MCF 10A (cell line): ENCODE measurements around the gene TRIB2. TPM values are rescaled to one million over a fixed set of nuclear protein-coding genes. Genes with fewer than 3 reads are reported as not detected.
A peak's percentile ranks its signal among the peaks of the same experiment; 100 is the strongest.

Source experiments
- BruUV-seq: library from RNA; stranded (reverse); fragments of 400-500 nt; replicated peaks from 2 replicates; lab custom pipeline; 2021; lab: Mats Ljungman, UMichigan
- CTCF ChIA-PET: fragments of 300-600 bp; sonication (Branson Sonifier 250); formaldehyde crosslinking; extraction: SDS; loops from one replicate; lab custom pipeline; 2021; ENCODE audit warnings: antibody characterized with exemption, inconsistent platforms; lab: Yijun Ruan, JAX
- POLR2A ChIA-PET: fragments of 300-600, 350-650 bp; sonication (Branson Sonifier 250); formaldehyde crosslinking; extraction: SDS; loops from one replicate; lab custom pipeline; 2020; ENCODE audit warnings: antibody characterized with exemption, inconsistent platforms; lab: Yijun Ruan, JAX
- DNase-seq: peaks from one replicate; pipeline ENCODE4 v3.0.0-alpha.2; 2018; ENCODE audit not compliant: unreplicated experiment
- H3K27ac Mint-ChIP-seq: one replicate; pipeline ENCODE4 v1.8.0; 2022; ENCODE audit warnings: mild to moderate bottlenecking, low read depth, mixed read lengths; ENCODE audit not compliant: unreplicated experiment
- H3K27me3 Mint-ChIP-seq: one replicate; pipeline ENCODE4 v1.8.0; 2022; ENCODE audit warnings: mixed read lengths; ENCODE audit not compliant: insufficient read depth, unreplicated experiment
- H3K36me3 Mint-ChIP-seq: one replicate; pipeline ENCODE4 v1.8.0; 2022; ENCODE audit warnings: mild to moderate bottlenecking, moderate library complexity, mixed read lengths; ENCODE audit not compliant: insufficient read depth, unreplicated experiment
- H3K4me1 Mint-ChIP-seq: one replicate; pipeline ENCODE4 v1.8.0; 2022; ENCODE audit warnings: mixed read lengths; ENCODE audit not compliant: insufficient read depth, unreplicated experiment
- H3K4me3 Mint-ChIP-seq: one replicate; pipeline ENCODE4 v1.8.0; 2022; ENCODE audit warnings: mild to moderate bottlenecking, moderate library complexity, mixed read lengths; ENCODE audit not compliant: unreplicated experiment
- H3K9me3 Mint-ChIP-seq: one replicate; pipeline ENCODE4 v1.8.0; 2022; ENCODE audit warnings: mixed read lengths; ENCODE audit not compliant: unreplicated experiment
- CTCF ChIP-seq: fragments of 200-600 bp; IDR thresholded peaks from one replicate; pipeline ENCODE4 v1.8.0; 2022; ENCODE audit warnings: antibody characterized with exemption, mild to moderate bottlenecking; ENCODE audit not compliant: unreplicated experiment
- intact Hi-C: fragments of 100-400 bp; cut with micrococcal nuclease; formaldehyde crosslinking; loops from 2 replicates; pipeline ENCODE4 v1.14.1; 2022
- total RNA-seq: library from RNA; stranded (reverse); gene quantifications from 2 replicates; pipeline ENCODE4 v1.2.3, GENCODE V29; 2022

Gene TRIB2
- total RNA-seq, 1 experiment from 2014 or later = 12.9 TPM

DNA sequence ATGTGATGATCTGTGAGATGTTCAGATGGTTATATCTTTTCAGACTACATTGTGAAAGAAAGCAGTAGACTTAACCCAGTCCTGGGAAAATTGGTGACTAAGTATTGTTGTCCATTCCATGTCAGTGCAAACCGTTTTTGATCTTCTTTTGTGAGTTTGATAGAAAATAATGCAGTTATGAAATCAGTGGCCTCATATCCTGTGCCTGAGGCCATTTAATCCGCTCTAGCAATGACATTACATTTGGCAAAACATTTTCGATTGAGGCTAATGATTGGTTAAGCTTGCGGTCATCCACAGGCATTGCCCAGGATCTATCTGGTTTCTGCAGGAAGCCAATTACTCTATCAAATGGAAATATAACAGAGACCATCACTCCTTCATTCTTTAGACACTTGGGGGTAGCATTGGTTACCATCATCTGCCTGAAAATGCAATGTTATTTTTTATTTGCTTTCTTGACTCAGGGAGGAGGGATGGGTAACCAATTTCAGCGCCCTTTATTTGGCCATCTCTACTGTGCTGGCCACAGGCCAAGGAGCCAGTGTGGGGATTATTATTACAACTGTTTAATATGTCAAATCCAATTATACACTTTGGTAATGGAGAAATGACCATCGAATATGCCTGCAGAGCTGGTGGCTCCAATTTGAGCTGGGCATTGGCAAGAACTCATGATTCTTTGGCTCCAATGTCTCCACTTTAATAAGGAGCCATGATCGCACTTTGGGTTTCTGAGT is 33.6 kb downstream of the TRIB2 start:
- Mint-ChIP-seq H3K27ac (no peak overlapping the region), H3K4me3 (no peak overlapping the region), H3K9me3 (no peaks in the 10 kb centered on the region), H3K36me3 (peaks cover 7% of the 10 kb centered on the region), H3K27me3 (no peaks in the 10 kb centered on the region), H3K4me1 (no peaks in the 10 kb centered on the region)
- no peak for TF ChIP-seq CTCF
- intact Hi-C loops = no loop called here
- BruUV-seq = no TSS peak
- DNase-seq = no peak
- CTCF ChIA-PET = interaction anchor here (0.8 kb wide), 1 partner anchor 821 kb away, joined by 3 read pairs; no protein-coding TSS in a partner anchor
- POLR2A ChIA-PET = no interaction called here

DNA sequence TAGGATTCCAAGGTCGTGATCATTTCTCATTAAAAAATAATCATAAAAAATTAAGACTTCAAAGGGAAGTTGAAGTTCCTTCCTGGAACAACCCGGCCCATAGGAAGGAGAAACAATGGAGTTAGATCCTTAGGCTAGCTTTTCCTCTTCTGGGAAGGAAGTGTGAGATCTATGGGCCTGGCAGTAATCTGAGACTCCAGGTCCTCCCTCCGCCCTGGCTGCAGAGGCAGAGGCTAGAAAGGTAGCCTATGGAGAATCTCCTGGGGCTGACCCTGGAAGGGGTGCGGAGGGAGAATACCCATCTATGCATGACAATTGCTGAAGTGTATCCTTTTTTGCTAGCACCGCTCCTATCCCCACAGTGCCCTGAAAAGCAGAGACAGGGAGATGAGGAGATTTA is 37.9 kb downstream of the TRIB2 start:
- Mint-ChIP-seq H3K4me1 (peaks cover 7% of the 10 kb centered on the region), H3K27ac (no peak overlapping the region), H3K27me3 (no peaks in the 10 kb centered on the region), H3K4me3 (no peak overlapping the region), H3K36me3 (peaks cover under 1% of the 10 kb centered on the region), H3K9me3 (no peaks in the 10 kb centered on the region)
- no TSS peak for BruUV-seq
- POLR2A ChIA-PET = no interaction called here
- intact Hi-C loops = no loop called here
- CTCF ChIA-PET = no interaction called here
- TF ChIP-seq CTCF = no peak
- no peak for DNase-seq

- ChIA-PET POLR2A (no interaction called here), CTCF (interaction anchor here (0.5 kb wide), 1 partner anchor 22 kb away, joined by 3 read pairs; no protein-coding TSS in a partner anchor)
- TF ChIP-seq CTCF = no peak
- no peak overlapping the region for H3K4me3 Mint-ChIP-seq
- no peaks in the 10 kb centered on the region for H3K36me3 Mint-ChIP-seq
- no peaks in the 10 kb centered on the region for H3K9me3 Mint-ChIP-seq
- DNase-seq = no peak
- H3K27me3 Mint-ChIP-seq = no peaks in the 10 kb centered on the region
- H3K27ac Mint-ChIP-seq = no peak overlapping the region
- intact Hi-C loops = no loop called here
- H3K4me1 Mint-ChIP-seq = peaks cover 7% of the 10 kb centered on the region
- BruUV-seq = no TSS peak
Measured at GRCh38 chr2:12755384-12755783, 38.6 kb downstream of the TRIB2 start.

DNA sequence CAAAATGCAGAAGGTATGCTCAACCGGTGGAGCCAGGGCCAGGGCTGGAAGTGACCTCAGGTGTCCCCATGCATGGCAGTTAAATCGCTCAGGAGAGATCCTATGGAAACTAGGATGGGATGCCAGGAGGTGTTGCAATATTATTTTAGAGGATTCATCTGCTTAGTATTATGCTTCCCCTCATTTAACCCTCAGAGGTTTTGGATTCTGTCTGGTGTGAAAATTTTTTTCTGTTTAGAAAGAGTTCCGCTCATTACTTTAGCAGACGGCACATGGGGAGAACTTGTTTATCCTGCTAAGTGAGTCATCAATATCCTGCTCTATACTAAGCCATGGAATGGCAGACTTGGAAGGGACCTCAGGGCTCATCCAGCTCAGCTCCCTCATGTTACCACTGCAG is 42.5 kb downstream of the TRIB2 start:
- POLR2A ChIA-PET = no interaction called here
- CTCF ChIA-PET = interaction anchor here (0.6 to 1.0 kb wide), 2 partner anchors 169 to 247 kb away, joined by 3 to 4 read pairs; no protein-coding TSS in a partner anchor
- Mint-ChIP-seq H3K27me3 (no peaks in the 10 kb centered on the region), H3K4me1 (peaks cover 7% of the 10 kb centered on the region), H3K36me3 (no peaks in the 10 kb centered on the region), H3K27ac (no peak overlapping the region), H3K4me3 (no peak overlapping the region), H3K9me3 (no peaks in the 10 kb centered on the region)
- TF ChIP-seq CTCF = no peak
- intact Hi-C loops = no loop called here
- DNase-seq = peak; percentile 85
- BruUV-seq = no TSS peak
